Activated CD4-positive, alpha-beta T cell treated with anti-CD3 and anti-CD28 coated beads, Interleukin-2, amount 10 ng/mL, durations not matched to agents 24 days and 14 days (primary cell): ENCODE data around the gene SH2D2A. TPM values are rescaled to one million over a fixed set of nuclear protein-coding genes. Genes with fewer than 3 reads are reported as not detected.
"Not testable (repeated sequence)": the region's sequence is repeated elsewhere in the genome, so short reads cannot be mapped to it uniquely, and the experiment has no call there.

Source experiments
- DNase-seq: peaks from one replicate; pipeline ENCODE4 v3.0.0; 2022
- H3K27ac Mint-ChIP-seq: one replicate; pipeline ENCODE4 v1.8.0; 2022; ENCODE audit warnings: mild to moderate bottlenecking, mixed read lengths
- H3K27me3 Mint-ChIP-seq: one replicate; pipeline ENCODE4 v1.8.0; 2022; ENCODE audit warnings: mixed read lengths
- H3K36me3 Mint-ChIP-seq: one replicate; pipeline ENCODE4 v1.8.0; 2022; ENCODE audit warnings: low read depth, mild to moderate bottlenecking, mixed read lengths
- H3K4me1 Mint-ChIP-seq: one replicate; pipeline ENCODE4 v1.8.0; 2021; ENCODE audit warnings: mixed read lengths
- H3K4me3 Mint-ChIP-seq: one replicate; pipeline ENCODE4 v1.8.0; 2022; ENCODE audit warnings: mild to moderate bottlenecking, moderate library complexity, mixed read lengths
- H3K9me3 Mint-ChIP-seq: one replicate; pipeline ENCODE4 v1.8.0; 2021; ENCODE audit warnings: mixed read lengths
- intact Hi-C: fragments of 100-400 bp; cut with micrococcal nuclease; formaldehyde crosslinking; loops from one replicate; pipeline ENCODE4 v1.15.1; 2023
- total RNA-seq: library from RNA; stranded (reverse); gene quantifications from 2 replicates; pipeline ENCODE4 v1.2.3, GENCODE V29; 2022

Gene SH2D2A
- total RNA-seq, 1 donor from 2014 or later = 282 TPM

GRCh38 chr1:156773607-156774006 is 43.0 kb downstream of the SH2D2A start:
- peaks cover 50% of the 10 kb centered on the region for H3K36me3 Mint-ChIP-seq
- H3K9me3 Mint-ChIP-seq = no peaks in the 10 kb centered on the region
- peaks cover 54% of the 10 kb centered on the region for H3K4me1 Mint-ChIP-seq
- H3K4me3 Mint-ChIP-seq = no peak overlapping the region
- H3K27ac Mint-ChIP-seq = no peak overlapping the region
- intact Hi-C loops = no loop called here
- no peak for DNase-seq
- H3K27me3 Mint-ChIP-seq = no peaks in the 10 kb centered on the region

- H3K36me3 Mint-ChIP-seq = peaks cover 52% of the 10 kb centered on the region
- H3K27me3 Mint-ChIP-seq = no peaks in the 10 kb centered on the region
- H3K4me1 Mint-ChIP-seq = peaks cover 53% of the 10 kb centered on the region
- H3K4me3 Mint-ChIP-seq = no peak overlapping the region
- no peaks in the 10 kb centered on the region for H3K9me3 Mint-ChIP-seq
- no peak for DNase-seq
- intact Hi-C loops = no loop called here
- peak overlapping the region; percentile 2 for H3K27ac Mint-ChIP-seq
These were observed 43.7 kb downstream of the SH2D2A start for GRCh38 chr1:156772728-156773497.

- H3K27ac Mint-ChIP-seq = no peak overlapping the region
- DNase-seq = no peak
- no peak overlapping the region for H3K4me3 Mint-ChIP-seq
- H3K27me3 Mint-ChIP-seq = no peaks in the 10 kb centered on the region
- H3K4me1 Mint-ChIP-seq = peaks cover 48% of the 10 kb centered on the region
- intact Hi-C loops = no loop called here
- H3K36me3 Mint-ChIP-seq = peaks cover 47% of the 10 kb centered on the region
- no peaks in the 10 kb centered on the region for H3K9me3 Mint-ChIP-seq
These were observed 44.4 kb downstream of the SH2D2A start for GRCh38 chr1:156772222-156772621.

GRCh38 chr1:156768610-156769295 is 47.9 kb downstream of the SH2D2A start:
- no peaks in the 10 kb centered on the region for H3K27me3 Mint-ChIP-seq
- H3K36me3 Mint-ChIP-seq = peaks cover 38% of the 10 kb centered on the region
- H3K4me3 Mint-ChIP-seq = no peak overlapping the region
- H3K27ac Mint-ChIP-seq = no peak overlapping the region
- peaks cover 47% of the 10 kb centered on the region for H3K4me1 Mint-ChIP-seq
- no peaks in the 10 kb centered on the region for H3K9me3 Mint-ChIP-seq
- intact Hi-C loops = no loop called here
- DNase-seq = no peak

GRCh38 chr1:156767879-156768604 is 48.6 kb downstream of the SH2D2A start:
- peaks cover 33% of the 10 kb centered on the region for H3K36me3 Mint-ChIP-seq
- H3K27ac Mint-ChIP-seq = no peak overlapping the region
- H3K4me3 Mint-ChIP-seq = no peak overlapping the region
- intact Hi-C loops = loop anchor here (1.0 to 2.0 kb wide), 5 partner anchors 17 to 263 kb away; partner anchors contain the start of genes HDGF, ISG20L2, METTL25B and MRPL24
- no peaks in the 10 kb centered on the region for H3K27me3 Mint-ChIP-seq
- DNase-seq = peak; percentile 85
- H3K9me3 Mint-ChIP-seq = no peaks in the 10 kb centered on the region
- H3K4me1 Mint-ChIP-seq = peaks cover 40% of the 10 kb centered on the region

GRCh38 chr1:156767101-156767878 is 49.4 kb downstream of the SH2D2A start, which contains the start of gene PRCC:
PRCC (plus strand) TSS chr1:156767535; CDS start chr1:156767772, 237 bp downstream.
- Mint-ChIP-seq H3K4me3 (no peak within 1 kb of the TSS), H3K36me3 (peaks cover 27% of the 10 kb centered on the region), H3K27ac (peak within 1 kb of the TSS; percentile 79), H3K27me3 (no peaks in the 10 kb centered on the region), H3K9me3 (no peaks in the 10 kb centered on the region), H3K4me1 (peaks cover 33% of the 10 kb centered on the region)
- intact Hi-C loops = loop anchor here (1.0 to 2.0 kb wide), 5 partner anchors 16 to 262 kb away; partner anchors contain the start of genes HDGF, ISG20L2, METTL25B and MRPL24
- DNase-seq = peak; percentile 99

- Mint-ChIP-seq H3K4me1 (peaks cover 30% of the 10 kb centered on the region), H3K27me3 (no peaks in the 10 kb centered on the region), H3K4me3 (no peak overlapping the region), H3K36me3 (peaks cover 25% of the 10 kb centered on the region), H3K9me3 (no peaks in the 10 kb centered on the region), H3K27ac (peak overlapping the region; percentile 79)
- intact Hi-C loops = loop anchor here (1.0 to 2.0 kb wide), 5 partner anchors 15 to 261 kb away; partner anchors contain the start of genes HDGF, ISG20L2, METTL25B and MRPL24
- DNase-seq = peak; percentile 67
These were observed 50.1 kb downstream of the SH2D2A start for GRCh38 chr1:156766298-156767100.

GRCh38 chr1:156765666-156766065 is 51.0 kb downstream of the SH2D2A start:
- Mint-ChIP-seq H3K4me3 (no peak overlapping the region), H3K9me3 (no peaks in the 10 kb centered on the region), H3K27ac (no peak overlapping the region), H3K36me3 (peaks cover 18% of the 10 kb centered on the region), H3K4me1 (peaks cover 22% of the 10 kb centered on the region), H3K27me3 (no peaks in the 10 kb centered on the region)
- no peak for DNase-seq
- intact Hi-C loops = loop anchor here (2.0 kb wide), 1 partner anchor 51 kb away; the partner anchor contains the start of gene SH2D2A

GRCh38 chr1:156765136-156765535 is 51.5 kb downstream of the SH2D2A start:
- H3K27me3 Mint-ChIP-seq, H3K4me3 Mint-ChIP-seq, DNase-seq, H3K27ac Mint-ChIP-seq, intact Hi-C loops, H3K9me3 Mint-ChIP-seq: not testable (repeated sequence)
- H3K4me1 Mint-ChIP-seq = peaks cover 21% of the 10 kb centered on the region
- H3K36me3 Mint-ChIP-seq = peaks cover 14% of the 10 kb centered on the region

GRCh38 chr1:156760796-156761104 is 55.9 kb downstream of the SH2D2A start:
- no peaks in the 10 kb centered on the region for H3K9me3 Mint-ChIP-seq
- intact Hi-C loops = no loop called here

GRCh38 chr1:156760092-156760795 is 56.4 kb downstream of the SH2D2A start:
- H3K4me3 Mint-ChIP-seq = no peak overlapping the region
- peaks cover 5% of the 10 kb centered on the region for H3K4me1 Mint-ChIP-seq
- H3K27ac Mint-ChIP-seq = no peak overlapping the region
- DNase-seq = no peak
- intact Hi-C loops = no loop called here
- H3K9me3 Mint-ChIP-seq = no peaks in the 10 kb centered on the region
- H3K27me3 Mint-ChIP-seq = no peaks in the 10 kb centered on the region
- H3K36me3 Mint-ChIP-seq = peaks cover 2% of the 10 kb centered on the region

More at GRCh38 chr1:156760796-156761104, 55.9 kb downstream of the SH2D2A start:
- Mint-ChIP-seq H3K36me3 (peaks cover 2% of the 10 kb centered on the region), H3K4me1 (peaks cover 6% of the 10 kb centered on the region), H3K27ac (no peak overlapping the region), H3K27me3 (no peaks in the 10 kb centered on the region), H3K4me3 (no peak overlapping the region)
- no peak for DNase-seq
